NCI-H2107 treated with DMSO at 0.1 percent for 48 hours (cell line): ENCODE results near the gene LAMC2.

ENCODE experiments used
- DNase-seq: peaks from one replicate; lab custom pipeline; 2025; ENCODE audit not compliant: unreplicated experiment; lab: John Stamatoyannopoulos, UW

The LAMC2 gene

DNA sequence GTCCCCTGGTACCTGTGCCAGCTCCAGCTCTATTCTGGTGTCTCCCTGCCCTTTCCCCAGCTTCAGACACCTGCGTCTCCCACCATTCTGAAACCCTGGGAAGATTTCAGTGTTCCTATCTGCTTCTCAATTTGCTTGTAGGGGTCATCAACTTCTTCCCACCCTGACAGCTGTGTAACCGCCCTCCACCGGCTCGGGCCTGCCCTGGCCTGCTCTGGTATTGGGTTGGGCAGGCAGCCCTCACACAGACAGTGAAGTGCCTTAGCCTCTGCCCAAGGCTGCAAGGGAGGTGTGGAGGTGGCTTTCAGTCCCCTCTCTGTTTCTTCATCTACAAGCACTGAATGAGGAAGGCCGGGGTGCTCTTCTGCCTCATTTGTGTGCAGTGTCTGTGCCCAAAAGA lies 97.2 kb downstream of the LAMC2 start:
- no peak for DNase-seq

DNA sequence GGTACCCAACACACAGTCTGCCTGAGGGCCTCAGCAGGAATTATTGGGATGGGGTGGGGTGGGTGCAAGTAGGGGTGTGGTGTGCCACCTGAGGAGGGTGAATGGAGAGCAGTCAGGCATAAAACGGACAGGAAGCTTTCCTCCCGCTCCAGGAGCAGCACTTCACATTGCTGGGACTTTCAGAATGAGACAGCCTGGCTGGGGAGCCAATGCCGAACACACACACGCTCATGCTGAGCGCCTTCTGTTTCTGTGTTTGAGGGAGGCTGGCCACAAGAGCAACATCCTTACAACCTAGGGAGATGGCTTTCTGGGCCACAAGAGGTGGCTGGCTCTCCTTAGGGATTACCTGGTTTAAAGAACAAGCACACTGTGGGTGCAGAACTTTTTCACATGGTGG lies 98.0 kb downstream of the LAMC2 start:
- DNase-seq = no peak

DNA sequence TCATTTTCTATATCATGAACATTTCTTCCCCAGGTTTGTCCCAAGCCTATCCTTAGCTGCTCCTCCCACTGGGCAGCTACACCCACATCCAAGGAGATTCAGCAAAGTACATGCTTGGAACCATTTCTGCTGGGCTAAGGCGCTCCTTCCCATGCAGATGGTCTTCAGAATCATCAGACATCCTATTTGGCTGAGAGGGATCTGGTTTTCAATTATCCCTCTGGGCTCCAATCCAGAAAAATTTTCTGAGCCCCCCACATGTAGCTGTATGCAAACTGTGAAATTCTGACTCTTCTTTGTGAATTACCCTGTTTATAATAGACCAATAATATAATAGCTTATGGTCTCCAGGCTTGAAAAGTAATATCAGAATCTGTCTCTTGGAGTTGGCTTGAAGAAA lies 99.2 kb downstream of the LAMC2 start:
- DNase-seq = no peak

DNA sequence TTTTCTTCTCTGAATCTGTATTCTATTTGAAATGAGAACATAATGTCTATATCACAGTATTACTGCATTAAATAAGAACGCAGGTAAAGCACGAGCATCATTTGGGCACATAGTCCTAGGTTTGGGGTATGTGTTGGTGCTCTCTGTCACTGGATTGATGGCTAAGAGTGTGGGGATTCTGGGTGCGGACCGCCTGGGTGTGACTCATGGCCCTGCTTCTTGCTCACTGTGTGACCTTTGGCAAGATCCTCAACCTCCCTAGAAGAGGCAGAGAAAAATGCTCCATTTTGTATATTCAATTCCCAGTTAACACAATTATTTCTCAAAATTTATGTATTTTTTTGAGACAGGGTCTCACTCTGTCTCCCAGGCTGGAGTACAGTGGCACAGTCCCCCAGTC lies 99.7 kb downstream of the LAMC2 start:
- no peak for DNase-seq

DNA sequence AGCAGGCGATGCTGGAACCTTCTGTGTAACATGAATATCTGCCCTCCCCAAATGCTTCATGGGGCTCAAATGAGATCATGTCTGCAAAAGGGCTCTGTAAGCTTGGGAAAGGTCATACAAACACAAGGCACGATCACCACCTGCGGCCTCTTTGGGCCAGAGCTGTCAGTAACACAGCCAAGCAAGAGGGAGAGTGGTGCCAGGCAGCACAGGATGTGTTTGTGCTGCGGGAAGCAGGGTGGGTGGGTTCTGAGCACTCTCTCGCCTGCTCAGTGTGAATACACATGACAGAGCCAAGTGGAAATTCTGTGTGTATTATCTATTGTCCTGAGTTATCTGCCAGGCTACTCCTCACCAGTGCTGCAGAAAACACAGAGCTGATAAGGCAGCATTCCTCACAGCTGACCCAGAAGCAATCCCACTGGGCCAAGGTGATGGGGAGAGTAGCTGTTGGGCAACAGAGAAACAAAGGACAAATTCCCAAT lies 101.2 kb downstream of the LAMC2 start:
- no peak for DNase-seq

DNA sequence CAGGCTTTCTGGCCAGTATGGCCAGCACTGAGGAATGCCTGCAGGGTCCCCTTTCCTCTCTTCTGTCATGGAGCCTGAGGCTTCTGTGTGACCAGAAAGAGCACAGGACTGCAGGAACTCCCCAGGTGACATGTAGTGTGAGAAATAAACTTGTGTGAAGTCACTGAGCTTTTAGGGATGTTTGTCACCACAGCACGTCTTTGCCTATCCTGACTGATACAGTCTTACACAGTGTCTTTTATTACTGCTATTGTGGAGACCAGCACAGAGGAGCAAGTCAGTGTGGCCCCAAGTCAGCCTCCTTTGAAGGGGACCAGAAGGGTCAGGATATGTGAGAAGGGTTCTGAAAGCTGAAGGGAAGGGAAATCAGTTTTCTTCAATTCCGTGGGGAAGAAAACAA lies 102.5 kb downstream of the LAMC2 start:
- no peak for DNase-seq

DNA sequence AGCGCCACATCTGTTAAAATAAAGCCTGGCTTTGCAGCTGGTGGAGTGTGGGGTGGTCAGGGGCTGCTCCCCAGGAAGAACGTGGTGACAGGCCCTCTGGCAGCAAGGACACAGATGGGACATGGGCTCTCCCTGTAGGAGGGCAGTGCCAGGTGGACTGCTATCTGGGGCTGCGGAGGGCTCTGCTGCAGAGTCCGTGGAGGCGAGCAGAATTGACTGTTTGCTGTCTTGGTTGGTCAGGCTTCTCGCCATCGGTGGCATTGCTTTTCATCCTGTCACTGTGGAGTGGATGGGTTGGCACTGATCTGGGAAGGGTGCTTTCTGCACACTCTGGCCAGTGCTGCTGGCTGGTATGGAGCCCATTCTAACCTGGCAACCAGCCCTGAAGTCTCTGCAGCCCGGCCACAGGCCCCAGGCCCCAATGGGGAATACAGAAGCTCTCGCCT lies 103.0 kb downstream of the LAMC2 start:
- DNase-seq = no peak

DNA sequence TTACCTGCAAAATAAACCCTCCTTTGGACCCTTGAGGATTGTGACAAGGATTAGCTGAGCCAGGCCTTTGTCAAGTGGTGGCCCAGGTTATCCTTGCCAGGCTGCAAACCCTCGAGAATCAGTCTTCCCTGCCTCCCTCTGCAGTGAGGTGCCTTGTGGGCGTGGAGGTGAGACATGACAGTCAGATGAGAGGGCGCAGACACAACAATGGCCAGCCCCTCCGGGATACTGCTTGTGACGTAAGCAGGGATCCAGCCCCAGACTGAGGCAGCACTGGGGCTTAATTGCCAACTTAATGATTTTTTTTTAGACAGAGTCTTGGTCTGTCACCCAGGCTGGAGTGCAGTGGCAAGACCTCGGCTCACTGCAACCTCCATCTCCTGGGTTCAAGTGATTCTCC lies 104.6 kb downstream of the LAMC2 start:
- DNase-seq = no peak

DNA sequence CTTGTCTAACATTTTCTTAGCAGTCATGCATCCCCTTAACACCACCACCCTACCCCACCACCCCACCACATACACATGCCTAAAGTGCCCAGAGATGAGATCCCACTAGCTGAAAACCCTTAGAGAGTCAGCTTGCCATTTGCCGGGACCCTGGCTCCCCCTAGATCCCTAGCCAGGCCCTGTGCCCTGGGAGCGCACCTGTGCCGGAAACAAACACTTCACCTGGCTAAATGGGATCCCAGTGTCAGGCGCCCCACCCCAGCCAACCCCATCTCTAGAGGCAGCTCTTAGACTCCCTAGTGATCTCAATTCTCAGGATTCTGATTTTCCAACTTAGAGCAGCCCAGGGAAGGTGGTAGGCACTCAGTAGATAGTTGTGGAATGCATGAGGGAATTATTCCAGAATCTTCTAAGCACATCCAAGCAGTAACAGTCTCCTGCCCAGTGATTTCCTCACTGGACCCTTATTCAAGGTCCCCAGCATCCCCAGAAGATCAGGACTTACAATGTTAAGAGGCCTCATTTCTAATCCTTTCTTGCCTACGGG lies 105.2 kb downstream of the LAMC2 start:
- DNase-seq = no peak

DNA sequence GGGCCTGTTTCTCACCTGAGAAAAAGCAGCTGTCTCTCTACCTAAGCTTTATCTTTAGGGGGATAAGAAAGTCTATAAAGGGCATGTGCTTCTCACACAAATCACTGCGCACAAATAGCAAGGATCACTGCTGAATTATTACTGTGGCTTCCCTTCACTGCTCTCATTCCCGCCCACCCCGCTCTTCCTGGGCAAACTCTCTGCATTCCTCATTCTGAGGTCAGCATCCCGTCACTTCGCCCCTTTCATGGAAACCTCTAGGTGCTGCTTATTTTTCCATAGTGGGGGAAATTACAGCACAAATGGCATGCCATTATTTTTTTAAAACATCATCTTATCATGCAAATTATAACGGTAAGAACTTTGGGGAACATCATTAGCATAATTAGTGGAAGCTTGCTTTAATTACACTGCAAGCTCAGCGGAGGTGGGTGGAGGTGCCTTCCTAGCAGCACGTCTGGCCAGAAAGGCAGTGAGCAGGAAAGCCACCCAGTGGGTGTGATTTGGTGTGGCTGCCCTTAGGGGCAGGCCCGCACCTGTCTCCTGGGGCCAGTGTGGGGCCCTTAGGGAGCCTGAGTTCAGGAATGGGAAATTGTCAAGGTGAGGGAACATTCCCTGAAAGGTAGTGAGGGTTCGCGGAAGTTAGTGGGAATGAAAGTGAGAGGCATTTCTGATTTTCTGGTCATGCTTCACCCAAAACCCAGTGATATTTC lies 105.9 kb downstream of the LAMC2 start:
- no peak for DNase-seq

DNA sequence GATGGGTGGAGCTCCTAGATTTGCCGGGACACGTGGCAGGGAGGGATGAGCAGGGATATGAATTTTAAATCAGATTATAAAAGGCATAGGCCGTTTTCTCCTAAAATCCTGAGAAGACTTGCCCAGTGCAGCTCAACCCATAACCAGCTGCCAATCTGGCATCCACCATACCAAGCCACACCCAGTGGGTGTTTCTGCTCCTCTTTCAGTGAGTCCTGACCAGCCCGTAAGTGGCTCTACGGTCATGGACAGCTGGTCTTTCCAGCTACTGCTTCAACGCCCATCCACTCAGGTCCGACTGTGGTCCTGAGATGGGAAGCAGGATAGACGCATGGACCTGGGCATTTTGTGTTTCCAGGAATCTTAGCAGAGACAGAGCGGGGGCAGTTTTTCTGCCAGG lies 107.2 kb downstream of the LAMC2 start:
- no peak for DNase-seq

DNA sequence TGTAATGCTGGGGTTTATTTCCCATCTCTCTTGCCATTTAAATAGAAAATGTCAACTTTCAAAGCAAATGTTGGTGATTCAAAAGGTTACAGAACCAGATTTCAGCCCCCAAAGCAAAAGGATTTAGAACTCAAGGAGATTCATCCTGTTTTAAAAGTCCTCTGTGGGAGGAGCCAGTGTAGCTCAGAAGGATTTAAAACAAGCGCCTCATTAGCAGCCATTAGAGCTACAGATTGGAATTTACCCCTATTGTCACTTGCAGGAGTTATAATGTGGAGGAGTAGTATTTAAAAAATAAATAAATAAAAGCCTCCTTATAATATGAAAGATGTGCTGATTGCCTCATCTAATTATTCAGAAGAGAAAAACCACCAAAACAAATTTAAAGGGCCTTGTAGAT lies 107.8 kb downstream of the LAMC2 start:
- no peak for DNase-seq
